Mucosa of descending colon (tissue), 3 donors: ENCODE results near the gene PCSK5. TPM values are rescaled to one million over a fixed set of nuclear protein-coding genes. Genes with fewer than 3 reads are reported as not detected.

Source experiments
- ATAC-seq: fragments of 200-7000 bp; cut with Tn5 transposase; one replicate; pipeline ENCODE4 v1.9.1; 2020; ENCODE audit warnings: mild to moderate bottlenecking, moderate library complexity
- DNase-seq, 3 donors: peaks; one replicate each; pipeline ENCODE4 v3.0.0-alpha.2; 2020
- H3K36me3 ChIP-seq: fragments of 200-600 bp; one replicate; pipeline ENCODE4 v1.8.0; 2021; ENCODE audit warnings: low read depth, mild to moderate bottlenecking
- H3K4me1 ChIP-seq: fragments of 200-600 bp; one replicate; pipeline ENCODE4 v1.8.0; 2021; ENCODE audit warnings: low read depth, mild to moderate bottlenecking
- H3K4me3 ChIP-seq: fragments of 200-600 bp; one replicate; pipeline ENCODE4 v1.8.0; 2021; ENCODE audit warnings: mild to moderate bottlenecking
- H3K9me3 ChIP-seq: fragments of 200-600 bp; one replicate; pipeline ENCODE4 v1.8.0; 2021; ENCODE audit warnings: mild to moderate bottlenecking
- intact Hi-C, 2 donors: fragments of 100-400 bp; cut with DNase I in 1 of 2; cut with micrococcal nuclease in 1 of 2; formaldehyde crosslinking; loops; one replicate each; pipeline versions ENCODE4 v1.11.0 to v1.11.1; 2022; cut with DNase I, micrococcal nuclease
- total RNA-seq, 3 donors: library from RNA; stranded (reverse); fragmentation: NEBNext Ultra II Directional in 2 of 3; extraction: Animal tissue kit (Norgen Biotek cat#: 25700) in 2 of 3; gene quantifications; one replicate each; pipeline versions ENCODE4 v1.2.1 to v1.2.4, GENCODE V29; 2021 to 2023
- TF ChIP-seq, protein P1 (sequence below): fragments of 200-600 bp; IDR thresholded peaks from one replicate; pipeline ENCODE4 v1.8.0; 2022; ENCODE audit warnings: antibody characterized with exemption, mild to moderate bottlenecking
- donor health status: DM: no; HTN: no; CAD: no; lungs with moderate emphysema.
- donor health status: DM: no; HTN: no; CAD: no.
- donor health status: DM: no; HTN: yes; CAD: no.

The PCSK5 gene
- total RNA-seq, 3 donors from 2014 or later = 44.3 to 82.0 (median 53.3) TPM

DNA sequence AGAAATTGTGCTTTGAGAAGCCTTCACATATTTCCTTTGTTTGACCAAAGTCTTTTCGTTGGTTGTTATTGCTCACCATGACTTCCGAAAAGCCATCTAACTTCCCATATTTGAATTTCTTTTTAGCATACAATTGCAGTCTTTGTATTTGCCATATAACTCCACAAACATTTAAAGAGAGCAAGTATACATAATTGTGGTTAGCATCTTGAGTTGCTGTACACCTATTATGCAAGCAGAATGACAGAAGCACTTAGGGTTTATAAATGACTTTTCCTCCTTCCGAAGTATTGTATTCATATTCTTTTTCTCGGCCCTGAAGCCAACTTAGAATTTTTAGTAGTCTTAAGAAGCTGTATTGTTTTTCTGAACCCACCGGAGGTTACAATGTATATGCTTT is 253.4 kb downstream of the PCSK5 start:
- H3K9me3 ChIP-seq = no peaks in the 10 kb centered on the region
- no peaks in the 10 kb centered on the region for H3K4me1 ChIP-seq
- no peak overlapping the region for H3K4me3 ChIP-seq
- DNase-seq = no peak
- no peaks in the 10 kb centered on the region for H3K36me3 ChIP-seq
- TF ChIP-seq, protein P1, sequence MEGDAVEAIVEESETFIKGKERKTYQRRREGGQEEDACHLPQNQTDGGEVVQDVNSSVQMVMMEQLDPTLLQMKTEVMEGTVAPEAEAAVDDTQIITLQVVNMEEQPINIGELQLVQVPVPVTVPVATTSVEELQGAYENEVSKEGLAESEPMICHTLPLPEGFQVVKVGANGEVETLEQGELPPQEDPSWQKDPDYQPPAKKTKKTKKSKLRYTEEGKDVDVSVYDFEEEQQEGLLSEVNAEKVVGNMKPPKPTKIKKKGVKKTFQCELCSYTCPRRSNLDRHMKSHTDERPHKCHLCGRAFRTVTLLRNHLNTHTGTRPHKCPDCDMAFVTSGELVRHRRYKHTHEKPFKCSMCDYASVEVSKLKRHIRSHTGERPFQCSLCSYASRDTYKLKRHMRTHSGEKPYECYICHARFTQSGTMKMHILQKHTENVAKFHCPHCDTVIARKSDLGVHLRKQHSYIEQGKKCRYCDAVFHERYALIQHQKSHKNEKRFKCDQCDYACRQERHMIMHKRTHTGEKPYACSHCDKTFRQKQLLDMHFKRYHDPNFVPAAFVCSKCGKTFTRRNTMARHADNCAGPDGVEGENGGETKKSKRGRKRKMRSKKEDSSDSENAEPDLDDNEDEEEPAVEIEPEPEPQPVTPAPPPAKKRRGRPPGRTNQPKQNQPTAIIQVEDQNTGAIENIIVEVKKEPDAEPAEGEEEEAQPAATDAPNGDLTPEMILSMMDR = no peak
- ATAC-seq = no peak
- intact Hi-C loops = no loop called here

DNA sequence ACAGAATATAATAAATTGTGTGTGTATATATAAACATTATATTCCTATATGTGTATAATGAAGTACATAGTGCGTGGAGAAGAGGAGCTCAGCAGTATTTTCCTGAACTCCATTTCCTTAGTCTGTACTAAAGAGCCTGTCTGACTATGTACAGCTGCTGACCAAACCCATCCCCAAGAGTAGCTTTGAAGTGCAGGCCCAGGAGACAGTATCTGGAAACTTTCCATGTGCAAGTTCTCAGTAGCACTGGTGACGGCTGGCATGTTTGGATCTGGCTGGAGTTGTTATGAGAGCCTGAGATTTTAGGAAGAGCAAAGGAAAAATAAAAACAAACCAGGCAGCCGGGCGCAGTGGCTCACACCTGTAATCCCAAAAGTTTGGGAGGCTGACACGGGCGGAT is 259.5 kb downstream of the PCSK5 start:
- TF ChIP-seq, protein P1 = no peak
- H3K9me3 ChIP-seq = no peaks in the 10 kb centered on the region
- no peaks in the 10 kb centered on the region for H3K36me3 ChIP-seq
- peaks cover 9% of the 10 kb centered on the region for H3K4me1 ChIP-seq
- intact Hi-C loops = no loop called here
- no peak overlapping the region for H3K4me3 ChIP-seq
- DNase-seq = no peak
- ATAC-seq = no peak

DNA sequence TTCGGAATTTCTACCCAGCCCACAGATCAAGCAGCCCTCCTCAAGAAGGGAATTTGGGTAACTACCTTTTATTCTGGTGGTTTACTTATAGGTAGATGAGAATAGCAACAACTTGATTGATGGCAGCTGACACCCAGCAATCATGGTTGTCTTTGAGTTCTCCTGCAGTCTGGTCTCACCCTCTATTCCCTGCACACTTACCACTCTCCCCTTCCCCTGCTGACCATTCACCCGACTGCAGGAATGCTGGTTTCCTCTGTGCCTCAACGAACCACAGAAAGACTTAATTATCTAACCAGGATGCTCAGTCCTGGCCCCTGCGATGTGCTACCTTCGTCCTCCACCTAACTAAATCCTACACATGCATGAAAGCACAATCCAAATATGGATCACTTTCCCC is 260.8 kb downstream of the PCSK5 start:
- intact Hi-C loops = no loop called here
- peaks cover 9% of the 10 kb centered on the region for H3K4me1 ChIP-seq

DNA sequence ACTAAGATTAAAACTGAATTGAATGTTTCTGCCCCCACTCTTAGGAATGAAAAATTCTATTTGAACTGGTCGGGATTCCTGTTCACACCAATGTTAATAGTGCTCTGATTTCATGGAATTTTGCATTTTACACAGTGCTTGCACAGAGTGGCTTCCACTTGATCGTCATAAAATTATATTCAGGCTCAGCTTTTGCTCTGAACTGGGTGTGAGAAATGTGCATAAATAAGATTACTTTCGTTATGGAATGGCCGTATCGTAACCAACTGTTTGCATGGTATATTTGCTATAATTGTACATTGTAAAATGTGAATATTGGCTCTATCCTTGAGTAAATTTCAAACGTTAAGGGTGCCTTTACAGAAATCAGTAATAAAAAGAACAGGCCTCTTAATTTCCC is 262.9 kb downstream of the PCSK5 start:
- Histone ChIP-seq H3K9me3 (no peaks in the 10 kb centered on the region), H3K4me3 (no peak overlapping the region), H3K4me1 (peaks cover 9% of the 10 kb centered on the region), H3K36me3 (no peaks in the 10 kb centered on the region)
- TF ChIP-seq, protein P1 = no peak
- intact Hi-C loops = no loop called here
- peak in 1 of 3 donors; percentile 21 for DNase-seq
- peak; percentile 87 for ATAC-seq

More for the DNA sequence above, 260.8 kb downstream of the PCSK5 start:
- H3K36me3 ChIP-seq = no peaks in the 10 kb centered on the region
- DNase-seq (no peak), ATAC-seq (no peak)
- TF ChIP-seq, protein P1 = no peak
- no peaks in the 10 kb centered on the region for H3K9me3 ChIP-seq
- no peak overlapping the region for H3K4me3 ChIP-seq

DNA sequence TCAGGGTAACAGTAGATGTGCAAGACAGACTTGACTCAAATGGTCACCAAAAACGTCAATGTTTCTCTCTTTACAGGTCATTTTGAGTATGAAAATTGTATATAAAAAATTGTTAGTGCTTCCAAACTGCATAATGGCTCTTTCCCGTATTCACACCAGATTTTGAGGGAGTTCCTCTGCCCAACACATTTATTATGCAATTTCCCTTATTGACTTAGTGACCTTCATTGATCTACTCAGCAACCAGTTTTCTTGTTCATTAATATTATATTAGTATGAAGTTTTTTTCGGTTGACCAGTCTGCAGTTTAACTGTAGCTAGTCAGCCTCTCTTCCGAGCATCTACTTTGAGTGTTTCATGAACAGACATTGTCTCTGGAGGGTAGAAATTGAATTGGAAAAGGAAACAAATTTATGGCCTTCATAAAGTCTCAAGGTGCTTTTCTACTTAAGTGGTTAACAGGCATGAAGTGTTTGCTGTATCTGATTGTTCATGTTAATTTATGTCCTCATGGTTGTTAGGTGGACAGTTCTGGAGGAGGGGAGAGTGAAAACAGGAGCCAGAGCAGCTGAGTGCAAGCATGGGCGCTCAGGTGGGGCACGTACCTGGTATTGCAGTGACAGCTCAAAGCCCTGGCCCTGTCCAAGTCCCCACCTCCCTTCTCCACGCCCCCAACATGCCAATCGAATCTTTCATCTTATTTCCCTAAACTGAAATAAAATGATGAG is 263.6 kb downstream of the PCSK5 start:
- intact Hi-C loops = no loop called here
- peak; percentile 68 for ATAC-seq
- DNase-seq = peak in 2 of 3 donors; percentile 33 to 55

More for the DNA sequence above, 263.6 kb downstream of the PCSK5 start:
- Histone ChIP-seq H3K9me3 (no peaks in the 10 kb centered on the region), H3K4me1 (peaks cover 9% of the 10 kb centered on the region), H3K36me3 (no peaks in the 10 kb centered on the region), H3K4me3 (no peak overlapping the region)
- TF ChIP-seq, protein P1 = no peak
